ENCODE data around the gene ERN1.

GRCh38 chr17:64171041-64171440, 41.1 kb upstream of the ERN1 start:
- no peak for TF ChIP-seq CTCF (IDR thresholded peaks at IDR 0.05 in 4 of 5, conservative IDR thresholded peaks at IDR 0.05 in 1 of 5)
- no peak for TF ChIP-seq POLR2A (IDR thresholded peaks at IDR 0.05)

All from gastrocnemius medialis (tissue), 4 donors.